ENCODE results near the gene UTP25. TPM values are rescaled to one million over a fixed set of nuclear protein-coding genes. Genes with fewer than 3 reads are reported as not detected.
"Not testable (repeated sequence)": the region's sequence is repeated elsewhere in the genome, so short reads cannot be mapped to it uniquely, and the experiment has no call there.

Gene UTP25
- total RNA-seq, 2 experiments from 2014 or later: 10.5 to 12.8 TPM

- peak; percentile 24 for DNase-seq (ENCODE audit: low spot score)
- Histone ChIP-seq H4K20me1 (ENCODE audit: insufficient read depth, low read length) (no peaks in the 10 kb centered on the region), H3K4me1 (ENCODE audit: insufficient read depth, low read length, poor library complexity, severe bottlenecking) (no peaks in the 10 kb centered on the region), H2AFZ (ENCODE audit: low read length) (no peak overlapping the region), H3K36me3 (ENCODE audit: insufficient read depth, low read length) (no peaks in the 10 kb centered on the region), H3K9me3 (ENCODE audit: low read length) (no peaks in the 10 kb centered on the region), H3K4me3 (ENCODE audit: low read depth, low read length, poor library complexity, severe bottlenecking) (no peak overlapping the region), H3K27ac (ENCODE audit: low read depth, low read length, poor library complexity, severe bottlenecking) (no peak overlapping the region), H3K9me2 (ENCODE audit: insufficient read depth, low read length) (no peaks in the 10 kb centered on the region), H3K79me2 (ENCODE audit: insufficient read depth, low read depth, low read length) (no peaks in the 10 kb centered on the region), H3K4me2 (ENCODE audit: low read length) (no peak overlapping the region)
- no TSS peak for BruUV-seq (replicated peaks)
- intact Hi-C loops (cut with micrococcal nuclease; ENCODE audit: unreplicated experiment): no loop called here
- ChIA-PET POLR2A (interaction anchor here (0.5 kb wide), 1 partner anchor 899 kb away, joined by 3 read pairs; no protein-coding TSS in a partner anchor), CTCF (ENCODE audit: unreplicated experiment) (no interaction called here)
- TF ChIP-seq, protein P1, sequence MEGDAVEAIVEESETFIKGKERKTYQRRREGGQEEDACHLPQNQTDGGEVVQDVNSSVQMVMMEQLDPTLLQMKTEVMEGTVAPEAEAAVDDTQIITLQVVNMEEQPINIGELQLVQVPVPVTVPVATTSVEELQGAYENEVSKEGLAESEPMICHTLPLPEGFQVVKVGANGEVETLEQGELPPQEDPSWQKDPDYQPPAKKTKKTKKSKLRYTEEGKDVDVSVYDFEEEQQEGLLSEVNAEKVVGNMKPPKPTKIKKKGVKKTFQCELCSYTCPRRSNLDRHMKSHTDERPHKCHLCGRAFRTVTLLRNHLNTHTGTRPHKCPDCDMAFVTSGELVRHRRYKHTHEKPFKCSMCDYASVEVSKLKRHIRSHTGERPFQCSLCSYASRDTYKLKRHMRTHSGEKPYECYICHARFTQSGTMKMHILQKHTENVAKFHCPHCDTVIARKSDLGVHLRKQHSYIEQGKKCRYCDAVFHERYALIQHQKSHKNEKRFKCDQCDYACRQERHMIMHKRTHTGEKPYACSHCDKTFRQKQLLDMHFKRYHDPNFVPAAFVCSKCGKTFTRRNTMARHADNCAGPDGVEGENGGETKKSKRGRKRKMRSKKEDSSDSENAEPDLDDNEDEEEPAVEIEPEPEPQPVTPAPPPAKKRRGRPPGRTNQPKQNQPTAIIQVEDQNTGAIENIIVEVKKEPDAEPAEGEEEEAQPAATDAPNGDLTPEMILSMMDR (conservative IDR thresholded peaks at IDR 0.05; ENCODE audit: low read length): peak; percentile 73
- TF ChIP-seq EZH2phosphoT487 (IDR thresholded peaks at IDR 0.05; ENCODE audit: borderline replicate concordance, low read depth, low read length): no peak
Observed at GRCh38 chr1:209899948-209900347, 72.2 kb downstream of the UTP25 start.

DNA sequence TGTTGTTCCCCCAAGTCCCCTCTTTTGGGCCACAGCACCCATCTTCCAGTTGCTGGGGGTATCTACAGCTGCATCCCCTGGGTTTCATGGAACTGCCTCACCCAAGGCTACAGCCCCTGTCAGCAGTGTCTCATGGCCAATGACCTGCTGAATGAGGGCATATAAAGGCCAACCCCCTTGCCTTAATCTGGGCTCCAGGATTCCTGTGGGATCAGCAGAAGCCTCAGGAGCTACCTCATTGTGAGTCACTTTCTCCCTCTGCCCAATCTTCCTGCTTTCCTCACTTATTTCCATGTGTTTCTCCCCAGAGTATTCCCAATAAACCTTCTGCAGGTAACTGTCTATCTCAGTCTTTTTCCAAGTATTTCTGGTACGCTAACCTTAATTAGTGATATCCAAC, 73.0 kb downstream of the UTP25 start:
- H3K9me2 ChIP-seq (ENCODE audit: insufficient read depth, low read length): no peaks in the 10 kb centered on the region
- H3K4me1 ChIP-seq (ENCODE audit: insufficient read depth, low read length, poor library complexity, severe bottlenecking): no peaks in the 10 kb centered on the region
- BruUV-seq (replicated peaks): no TSS peak
- DNase-seq (ENCODE audit: low spot score): no peak
- no peaks in the 10 kb centered on the region for H3K79me2 ChIP-seq (ENCODE audit: insufficient read depth, low read depth, low read length)
- POLR2A ChIA-PET: no interaction called here
- TF ChIP-seq, protein P1 (conservative IDR thresholded peaks at IDR 0.05; ENCODE audit: low read length): no peak
- TF ChIP-seq EZH2phosphoT487 (IDR thresholded peaks at IDR 0.05; ENCODE audit: borderline replicate concordance, low read depth, low read length): no peak
- no peak overlapping the region for H2AFZ ChIP-seq (ENCODE audit: low read length)
- H4K20me1 ChIP-seq (ENCODE audit: insufficient read depth, low read length): no peaks in the 10 kb centered on the region
- no peak overlapping the region for H3K4me3 ChIP-seq (ENCODE audit: low read depth, low read length, poor library complexity, severe bottlenecking)
- no peak overlapping the region for H3K4me2 ChIP-seq (ENCODE audit: low read length)
- no peaks in the 10 kb centered on the region for H3K9me3 ChIP-seq (ENCODE audit: low read length)
- CTCF ChIA-PET (ENCODE audit: unreplicated experiment): no interaction called here
- H3K36me3 ChIP-seq (ENCODE audit: insufficient read depth, low read length): no peaks in the 10 kb centered on the region
- no peak overlapping the region for H3K27ac ChIP-seq (ENCODE audit: low read depth, low read length, poor library complexity, severe bottlenecking)
- intact Hi-C loops (cut with micrococcal nuclease; ENCODE audit: unreplicated experiment): no loop called here

GRCh38 chr1:209901211-209901610, 73.4 kb downstream of the UTP25 start:
- no peak for DNase-seq (ENCODE audit: low spot score)
- Histone ChIP-seq H3K4me2 (ENCODE audit: low read length) (no peak overlapping the region), H3K4me3 (ENCODE audit: low read depth, low read length, poor library complexity, severe bottlenecking) (no peak overlapping the region), H3K4me1 (ENCODE audit: insufficient read depth, low read length, poor library complexity, severe bottlenecking) (no peaks in the 10 kb centered on the region), H3K79me2 (ENCODE audit: insufficient read depth, low read depth, low read length) (no peaks in the 10 kb centered on the region), H2AFZ (ENCODE audit: low read length) (no peak overlapping the region), H3K36me3 (ENCODE audit: insufficient read depth, low read length) (no peaks in the 10 kb centered on the region), H4K20me1 (ENCODE audit: insufficient read depth, low read length) (no peaks in the 10 kb centered on the region), H3K9me2 (ENCODE audit: insufficient read depth, low read length) (no peaks in the 10 kb centered on the region), H3K9me3 (ENCODE audit: low read length) (no peaks in the 10 kb centered on the region), H3K27ac (ENCODE audit: low read depth, low read length, poor library complexity, severe bottlenecking) (no peak overlapping the region)
- ChIA-PET POLR2A (no interaction called here), CTCF (ENCODE audit: unreplicated experiment) (no interaction called here)
- TF ChIP-seq, protein P1 (conservative IDR thresholded peaks at IDR 0.05; ENCODE audit: low read length): no peak
- no peak for TF ChIP-seq EZH2phosphoT487 (IDR thresholded peaks at IDR 0.05; ENCODE audit: borderline replicate concordance, low read depth, low read length)
- intact Hi-C loops (cut with micrococcal nuclease; ENCODE audit: unreplicated experiment): no loop called here
- BruUV-seq (replicated peaks): no TSS peak

DNA sequence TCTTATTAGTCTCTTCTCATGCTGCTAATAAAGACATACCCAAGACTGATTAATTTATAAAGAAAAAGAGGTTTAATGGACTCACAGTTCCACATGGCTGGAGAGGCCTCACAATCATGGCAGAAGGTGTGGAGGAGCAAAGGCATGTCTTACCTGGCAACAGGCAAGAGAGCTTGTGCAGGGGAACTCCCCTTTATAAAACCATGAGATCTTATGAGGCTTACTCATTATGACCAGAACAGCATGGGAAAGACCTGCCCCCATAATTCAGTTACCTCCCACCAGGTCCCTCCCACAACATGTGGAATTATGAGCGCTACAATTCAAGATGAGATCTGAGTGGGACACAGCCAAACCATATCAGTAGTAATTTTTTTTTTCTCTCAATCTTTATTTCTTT, 77.0 kb downstream of the UTP25 start:
- H3K36me3 ChIP-seq (ENCODE audit: insufficient read depth, low read length); H4K20me1 ChIP-seq (ENCODE audit: insufficient read depth, low read length); H3K9me2 ChIP-seq (ENCODE audit: insufficient read depth, low read length); H3K79me2 ChIP-seq (ENCODE audit: insufficient read depth, low read depth, low read length); H3K27ac ChIP-seq (ENCODE audit: low read depth, low read length, poor library complexity, severe bottlenecking); H3K4me3 ChIP-seq (ENCODE audit: low read depth, low read length, poor library complexity, severe bottlenecking); H3K9me3 ChIP-seq (ENCODE audit: low read length); H2AFZ ChIP-seq (ENCODE audit: low read length); H3K4me1 ChIP-seq (ENCODE audit: insufficient read depth, low read length, poor library complexity, severe bottlenecking); CTCF ChIA-PET (ENCODE audit: unreplicated experiment); intact Hi-C loops (cut with micrococcal nuclease; ENCODE audit: unreplicated experiment); BruUV-seq (replicated peaks); H3K4me2 ChIP-seq (ENCODE audit: low read length); POLR2A ChIA-PET; DNase-seq (ENCODE audit: low spot score): not testable (repeated sequence)
